ENCODE results near the gene SH3YL1.

DNA sequence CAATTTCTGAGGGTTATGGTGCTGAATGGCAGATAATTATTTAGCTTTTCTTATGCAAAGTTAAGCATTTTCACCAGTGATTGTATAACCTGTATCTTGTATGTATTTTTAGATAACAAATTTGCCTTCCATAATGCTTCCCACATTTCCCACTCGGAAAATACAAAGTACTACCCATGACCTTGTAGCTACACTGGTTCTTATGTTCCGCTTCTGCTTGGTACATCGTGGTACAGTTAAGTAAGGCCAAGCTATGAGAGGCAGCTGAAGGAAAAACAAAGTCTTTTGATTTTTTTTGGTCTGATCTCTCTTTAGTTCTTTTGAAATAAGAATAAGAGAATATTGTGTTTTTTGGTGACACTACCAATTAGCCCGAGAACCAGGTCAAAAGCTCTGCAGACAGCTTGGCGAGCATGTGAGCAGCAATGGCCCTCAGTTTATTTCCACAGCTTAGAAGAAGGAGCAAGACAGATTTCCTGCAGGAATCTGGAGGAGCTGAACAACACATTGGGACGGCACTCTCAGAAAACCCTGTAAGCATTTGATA is 26.8 kb downstream of the SH3YL1 start:
- TF ChIP-seq, protein P1, sequence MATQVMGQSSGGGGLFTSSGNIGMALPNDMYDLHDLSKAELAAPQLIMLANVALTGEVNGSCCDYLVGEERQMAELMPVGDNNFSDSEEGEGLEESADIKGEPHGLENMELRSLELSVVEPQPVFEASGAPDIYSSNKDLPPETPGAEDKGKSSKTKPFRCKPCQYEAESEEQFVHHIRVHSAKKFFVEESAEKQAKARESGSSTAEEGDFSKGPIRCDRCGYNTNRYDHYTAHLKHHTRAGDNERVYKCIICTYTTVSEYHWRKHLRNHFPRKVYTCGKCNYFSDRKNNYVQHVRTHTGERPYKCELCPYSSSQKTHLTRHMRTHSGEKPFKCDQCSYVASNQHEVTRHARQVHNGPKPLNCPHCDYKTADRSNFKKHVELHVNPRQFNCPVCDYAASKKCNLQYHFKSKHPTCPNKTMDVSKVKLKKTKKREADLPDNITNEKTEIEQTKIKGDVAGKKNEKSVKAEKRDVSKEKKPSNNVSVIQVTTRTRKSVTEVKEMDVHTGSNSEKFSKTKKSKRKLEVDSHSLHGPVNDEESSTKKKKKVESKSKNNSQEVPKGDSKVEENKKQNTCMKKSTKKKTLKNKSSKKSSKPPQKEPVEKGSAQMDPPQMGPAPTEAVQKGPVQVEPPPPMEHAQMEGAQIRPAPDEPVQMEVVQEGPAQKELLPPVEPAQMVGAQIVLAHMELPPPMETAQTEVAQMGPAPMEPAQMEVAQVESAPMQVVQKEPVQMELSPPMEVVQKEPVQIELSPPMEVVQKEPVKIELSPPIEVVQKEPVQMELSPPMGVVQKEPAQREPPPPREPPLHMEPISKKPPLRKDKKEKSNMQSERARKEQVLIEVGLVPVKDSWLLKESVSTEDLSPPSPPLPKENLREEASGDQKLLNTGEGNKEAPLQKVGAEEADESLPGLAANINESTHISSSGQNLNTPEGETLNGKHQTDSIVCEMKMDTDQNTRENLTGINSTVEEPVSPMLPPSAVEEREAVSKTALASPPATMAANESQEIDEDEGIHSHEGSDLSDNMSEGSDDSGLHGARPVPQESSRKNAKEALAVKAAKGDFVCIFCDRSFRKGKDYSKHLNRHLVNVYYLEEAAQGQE (IDR thresholded peaks at IDR 0.05): no peak
- TF ChIP-seq, protein P2, sequence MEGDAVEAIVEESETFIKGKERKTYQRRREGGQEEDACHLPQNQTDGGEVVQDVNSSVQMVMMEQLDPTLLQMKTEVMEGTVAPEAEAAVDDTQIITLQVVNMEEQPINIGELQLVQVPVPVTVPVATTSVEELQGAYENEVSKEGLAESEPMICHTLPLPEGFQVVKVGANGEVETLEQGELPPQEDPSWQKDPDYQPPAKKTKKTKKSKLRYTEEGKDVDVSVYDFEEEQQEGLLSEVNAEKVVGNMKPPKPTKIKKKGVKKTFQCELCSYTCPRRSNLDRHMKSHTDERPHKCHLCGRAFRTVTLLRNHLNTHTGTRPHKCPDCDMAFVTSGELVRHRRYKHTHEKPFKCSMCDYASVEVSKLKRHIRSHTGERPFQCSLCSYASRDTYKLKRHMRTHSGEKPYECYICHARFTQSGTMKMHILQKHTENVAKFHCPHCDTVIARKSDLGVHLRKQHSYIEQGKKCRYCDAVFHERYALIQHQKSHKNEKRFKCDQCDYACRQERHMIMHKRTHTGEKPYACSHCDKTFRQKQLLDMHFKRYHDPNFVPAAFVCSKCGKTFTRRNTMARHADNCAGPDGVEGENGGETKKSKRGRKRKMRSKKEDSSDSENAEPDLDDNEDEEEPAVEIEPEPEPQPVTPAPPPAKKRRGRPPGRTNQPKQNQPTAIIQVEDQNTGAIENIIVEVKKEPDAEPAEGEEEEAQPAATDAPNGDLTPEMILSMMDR (IDR thresholded peaks at IDR 0.05; ENCODE audit: low read depth, low read length, missing input control): no peak
- TF ChIP-seq NR2F2 (IDR thresholded peaks at IDR 0.05): no peak
- TF ChIP-seq HNF4G (IDR thresholded peaks at IDR 0.05): no peak
- TF ChIP-seq GABPA (IDR thresholded peaks at IDR 0.05 in 1 of 2, conservative IDR thresholded peaks at IDR 0.05 in 1 of 2): no peak
- no peak for TF ChIP-seq TAF1 (conservative IDR thresholded peaks at IDR 0.05)
- no peak for TF ChIP-seq RAD21 (IDR thresholded peaks at IDR 0.05)
- TF ChIP-seq, protein P3, sequence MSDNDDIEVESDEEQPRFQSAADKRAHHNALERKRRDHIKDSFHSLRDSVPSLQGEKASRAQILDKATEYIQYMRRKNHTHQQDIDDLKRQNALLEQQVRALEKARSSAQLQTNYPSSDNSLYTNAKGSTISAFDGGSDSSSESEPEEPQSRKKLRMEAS (IDR thresholded peaks at IDR 0.05): no peak
- TF ChIP-seq YY1 (IDR thresholded peaks at IDR 0.05): no peak
- TF ChIP-seq FOXA1 (IDR thresholded peaks at IDR 0.05): no peak
- no peak for TF ChIP-seq HNF4A (conservative IDR thresholded peaks at IDR 0.05)
- no peak for TF ChIP-seq SP1 (IDR thresholded peaks at IDR 0.05)

Data from liver (tissue), 3 donors.